ENCODE results near the gene TOP2A. TPM values are rescaled to one million over a fixed set of nuclear protein-coding genes. Genes with fewer than 3 reads are reported as not detected.
A peak's percentile ranks its signal among the peaks of the same experiment; 100 is the strongest.

Gene TOP2A
- total RNA-seq, 2 experiments from 2014 or later: 310 to 347 TPM

DNA sequence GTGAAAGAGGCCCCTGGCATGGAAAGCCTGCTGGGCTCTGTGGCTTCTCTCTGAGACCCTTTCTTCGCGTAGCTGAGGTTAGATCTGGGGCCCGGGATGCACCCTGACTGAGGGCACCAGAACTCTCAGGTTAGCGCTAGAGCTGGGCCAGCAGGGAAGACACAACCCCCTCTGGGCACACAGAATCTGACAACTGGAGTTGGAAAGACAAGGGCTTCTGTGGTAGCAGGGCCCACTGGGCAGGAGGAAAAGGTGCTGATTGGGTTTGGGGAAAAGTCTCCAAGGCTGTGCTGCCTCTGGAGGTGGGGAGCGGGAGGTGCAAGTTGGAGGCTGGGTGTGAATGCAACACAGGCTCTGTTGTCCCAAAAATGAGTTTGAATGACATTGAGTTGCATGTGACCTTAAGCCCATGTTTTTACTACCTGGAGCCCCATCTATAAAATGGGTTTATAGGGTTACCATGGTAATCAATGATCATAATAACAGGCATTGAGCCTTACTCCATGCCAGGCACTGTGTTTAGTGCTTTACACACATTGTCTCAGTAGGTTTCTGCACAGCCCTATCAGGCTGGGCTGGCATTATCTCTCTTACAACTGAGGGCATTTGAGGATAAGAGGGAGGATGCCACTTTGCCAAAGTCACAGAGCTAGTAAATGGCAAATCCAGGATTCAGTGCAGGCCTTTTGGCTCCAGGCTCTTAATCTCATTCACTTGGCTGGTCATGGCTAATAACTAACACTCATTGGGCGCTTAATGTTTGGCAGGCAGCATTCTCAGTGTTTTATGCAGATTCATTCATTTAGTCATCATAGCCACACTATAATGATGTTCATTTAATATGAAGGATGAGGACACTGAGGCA lies 16.1 kb upstream of the TOP2A start:
- Mint-ChIP-seq H3K4me3 (no peak overlapping the region), H3K4me1 (peaks cover 12% of the 10 kb centered on the region), H3K27me3 (peaks cover 31% of the 10 kb centered on the region), H3K9me3 (ENCODE audit: low read depth) (no peaks in the 10 kb centered on the region), H3K27ac (no peak overlapping the region), H3K36me3 (no peaks in the 10 kb centered on the region)
- ATAC-seq: peak; percentile 69
- no peak for DNase-seq
- CTCF ChIA-PET: interaction anchor here (0.7 to 1.6 kb wide), 3 partner anchors 13 to 99 kb away, joined by 3 to 5 read pairs (median 3); no protein-coding TSS in a partner anchor

DNA sequence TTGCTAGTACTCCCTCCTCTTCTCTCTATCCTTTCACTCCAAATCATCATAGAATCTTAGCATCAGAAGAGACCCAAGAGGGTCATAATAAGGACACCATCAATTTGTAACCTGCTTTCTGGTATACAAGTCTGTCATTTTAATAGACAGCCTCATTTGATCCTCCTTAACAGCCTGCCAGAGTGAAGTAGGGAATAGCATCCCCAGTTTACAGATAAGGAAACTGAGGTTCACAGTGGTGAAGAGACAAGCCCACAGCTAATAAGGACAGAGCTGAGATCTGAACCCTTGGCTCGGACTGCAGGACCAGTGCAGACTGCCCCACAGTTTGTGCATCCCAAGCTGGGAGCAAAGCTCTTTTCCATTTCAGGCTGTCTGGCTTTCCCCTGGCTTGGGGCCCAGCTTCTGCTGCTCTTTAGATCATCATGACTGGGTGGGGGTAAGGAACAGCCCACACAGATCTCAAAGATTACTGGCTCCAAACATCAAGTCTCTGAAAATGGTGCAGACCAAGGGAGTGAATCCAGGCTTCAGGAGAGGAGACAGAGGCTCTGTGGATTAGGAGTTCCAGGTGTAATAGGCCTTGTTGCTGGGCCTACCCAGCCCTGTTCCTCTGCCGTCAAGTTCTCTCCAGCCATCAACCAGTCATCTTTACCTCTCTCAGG lies 15.3 kb upstream of the TOP2A start:
- CTCF ChIA-PET: interaction anchor here (0.7 to 1.6 kb wide), 4 partner anchors 14 to 100 kb away, joined by 3 to 5 read pairs (median 4); partner anchors contain the start of gene TOP2A
- no peak for ATAC-seq
- Mint-ChIP-seq H3K9me3 (ENCODE audit: low read depth) (no peaks in the 10 kb centered on the region), H3K4me3 (no peak overlapping the region), H3K4me1 (peaks cover 12% of the 10 kb centered on the region), H3K27ac (no peak overlapping the region), H3K36me3 (peaks cover 2% of the 10 kb centered on the region), H3K27me3 (peaks cover 33% of the 10 kb centered on the region)
- peak; percentile 26 for DNase-seq

DNA sequence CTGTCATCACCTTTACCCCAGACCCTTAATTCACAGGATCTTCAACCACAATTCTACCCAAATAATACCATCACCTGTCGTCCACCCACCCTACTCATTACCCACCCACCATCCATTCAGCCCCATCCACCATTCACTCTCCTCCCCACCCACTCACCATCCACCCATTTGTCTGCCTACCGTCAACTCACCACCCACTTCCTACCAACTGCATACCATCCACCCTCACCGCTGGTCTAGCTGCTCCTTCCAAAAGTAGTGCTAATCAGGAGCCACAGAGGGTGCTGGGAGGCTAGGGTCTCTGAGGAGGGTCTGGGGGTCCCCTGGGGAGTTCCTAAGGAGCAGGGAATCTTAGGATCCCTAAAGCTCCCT lies 13.5 kb upstream of the TOP2A start:
- Mint-ChIP-seq H3K36me3 (peaks cover 2% of the 10 kb centered on the region), H3K9me3 (ENCODE audit: low read depth) (no peaks in the 10 kb centered on the region), H3K27ac (no peak overlapping the region), H3K4me3 (no peak overlapping the region), H3K27me3 (peaks cover 33% of the 10 kb centered on the region), H3K4me1 (peaks cover 20% of the 10 kb centered on the region)
- no peak for ATAC-seq
- CTCF ChIA-PET: interaction anchor here (0.9 to 1.9 kb wide), 4 partner anchors 9 to 129 kb away, joined by 3 to 5 read pairs (median 4); no protein-coding TSS in a partner anchor
- DNase-seq: peak; percentile 18

DNA sequence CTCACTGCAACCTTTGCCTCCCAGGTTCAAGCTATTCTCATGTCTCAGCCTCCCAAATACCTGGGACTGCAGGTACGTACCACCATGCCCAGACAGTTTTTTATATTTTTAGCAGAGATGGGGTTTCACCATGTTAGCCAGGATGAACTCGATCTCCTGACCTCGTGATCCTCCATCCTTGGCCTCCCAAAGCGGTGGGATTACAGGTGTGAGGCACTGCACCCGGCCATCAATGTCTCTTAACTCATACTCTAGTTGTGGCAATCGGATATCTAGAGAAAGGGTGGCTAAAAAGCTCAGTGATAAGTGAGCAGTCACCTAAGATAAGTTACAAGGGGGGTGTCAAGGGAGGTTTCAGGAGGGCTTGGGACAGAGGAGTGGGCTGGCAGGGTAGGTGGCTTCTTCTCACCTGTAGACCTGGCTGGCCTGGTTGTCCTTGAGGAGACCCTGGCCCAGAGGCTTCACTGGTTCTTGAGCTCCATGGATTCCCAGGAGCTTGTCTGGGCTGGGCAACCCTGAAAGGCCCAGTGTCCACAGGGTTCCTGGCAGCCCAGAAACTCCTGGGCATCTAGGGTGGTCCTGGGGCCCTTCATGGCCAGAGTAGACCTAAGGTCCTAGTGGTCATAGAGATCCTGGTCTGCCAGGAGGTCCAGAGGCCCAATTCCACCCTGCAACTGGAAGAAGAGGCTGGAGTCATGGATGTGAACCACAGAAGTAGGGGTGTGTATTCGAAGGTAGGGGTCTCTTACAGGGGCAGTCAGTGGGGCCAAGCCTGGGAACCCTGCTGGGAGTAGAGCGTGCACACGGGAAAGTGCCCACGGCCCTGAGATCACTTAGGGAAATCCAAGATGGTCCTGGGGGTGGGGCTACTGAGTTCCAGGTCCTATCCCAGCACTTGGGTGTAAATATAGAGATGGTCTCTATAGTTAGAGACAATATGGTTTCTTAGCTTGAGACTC lies 12.9 kb upstream of the TOP2A start:
- CTCF ChIA-PET: interaction anchor here (0.9 to 1.9 kb wide), 4 partner anchors 10 to 130 kb away, joined by 3 to 5 read pairs (median 4); no protein-coding TSS in a partner anchor
- ATAC-seq (no peak), DNase-seq (peak; percentile 18)
- Mint-ChIP-seq H3K27ac (no peak overlapping the region), H3K4me1 (peaks cover 26% of the 10 kb centered on the region), H3K9me3 (ENCODE audit: low read depth) (no peaks in the 10 kb centered on the region), H3K4me3 (no peak overlapping the region), H3K27me3 (peaks cover 33% of the 10 kb centered on the region), H3K36me3 (peaks cover 2% of the 10 kb centered on the region)

DNA sequence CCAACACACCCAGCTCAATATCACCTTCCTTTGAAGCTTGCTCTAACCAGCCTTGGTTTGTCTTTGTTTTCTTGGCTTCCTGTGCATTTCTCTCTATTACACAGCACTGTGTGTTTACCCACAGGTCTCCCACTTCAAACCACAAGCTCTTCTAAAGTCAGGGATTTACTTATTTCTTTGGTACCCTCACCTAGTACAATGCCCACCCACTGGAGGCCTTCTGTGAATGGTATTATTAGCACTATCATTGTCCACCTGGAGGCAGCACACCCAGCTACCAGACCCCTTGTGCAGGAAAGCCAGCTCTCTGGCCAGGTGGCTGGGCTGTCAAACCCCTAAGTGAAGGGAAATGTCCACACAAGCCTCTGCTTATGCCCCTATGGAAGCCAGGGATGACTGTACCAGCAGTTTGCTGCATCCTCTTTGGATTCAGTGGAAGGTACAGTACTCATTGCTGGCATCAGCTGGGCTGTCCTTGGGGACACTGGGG lies 9.4 kb upstream of the TOP2A start:
- Mint-ChIP-seq H3K27ac (peak overlapping the region; percentile 41), H3K9me3 (ENCODE audit: low read depth) (no peaks in the 10 kb centered on the region), H3K27me3 (peaks cover 32% of the 10 kb centered on the region), H3K36me3 (peaks cover 2% of the 10 kb centered on the region), H3K4me3 (no peak overlapping the region), H3K4me1 (peaks cover 32% of the 10 kb centered on the region)
- ATAC-seq: peak; percentile 89
- DNase-seq: peak; percentile 67
- CTCF ChIA-PET: interaction anchor here (0.7 to 5.1 kb wide), 20 partner anchors 10 to 144 kb away, joined by 3 to 68 read pairs (median 4); partner anchors contain the start of genes IGFBP4 and TOP2A

DNA sequence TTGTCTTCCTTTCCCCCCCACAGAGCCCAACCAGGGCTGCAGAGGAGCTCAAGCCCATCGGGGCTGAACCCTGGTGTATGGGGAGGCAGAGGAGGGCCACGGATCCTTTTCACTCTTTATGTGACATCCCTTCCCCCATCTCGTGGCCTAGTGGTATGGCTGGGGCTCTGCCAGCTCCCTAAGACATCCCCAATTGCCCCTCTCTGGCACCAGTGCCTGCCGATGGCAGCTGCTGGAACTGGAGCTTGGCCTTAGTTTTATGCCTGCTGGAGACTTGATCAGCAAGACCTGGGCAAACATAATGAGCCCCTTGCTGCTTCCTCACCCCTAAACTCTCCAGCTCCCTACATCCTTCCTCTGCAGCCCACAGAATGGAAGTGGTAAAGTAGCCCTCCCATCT lies 8.0 kb upstream of the TOP2A start:
- no peak overlapping the region for H3K4me3 Mint-ChIP-seq
- DNase-seq: no peak
- no peaks in the 10 kb centered on the region for H3K9me3 Mint-ChIP-seq (ENCODE audit: low read depth)
- CTCF ChIA-PET: interaction anchor here (1.1 to 5.1 kb wide), 9 partner anchors 11 to 135 kb away, joined by 3 to 68 read pairs (median 4); partner anchors contain the start of genes IGFBP4 and TOP2A
- ATAC-seq: peak; percentile 20
- H3K36me3 Mint-ChIP-seq: peaks cover 2% of the 10 kb centered on the region
- H3K27me3 Mint-ChIP-seq: peaks cover 27% of the 10 kb centered on the region
- peak overlapping the region; percentile 1 for H3K27ac Mint-ChIP-seq
- H3K4me1 Mint-ChIP-seq: peaks cover 32% of the 10 kb centered on the region

DNA sequence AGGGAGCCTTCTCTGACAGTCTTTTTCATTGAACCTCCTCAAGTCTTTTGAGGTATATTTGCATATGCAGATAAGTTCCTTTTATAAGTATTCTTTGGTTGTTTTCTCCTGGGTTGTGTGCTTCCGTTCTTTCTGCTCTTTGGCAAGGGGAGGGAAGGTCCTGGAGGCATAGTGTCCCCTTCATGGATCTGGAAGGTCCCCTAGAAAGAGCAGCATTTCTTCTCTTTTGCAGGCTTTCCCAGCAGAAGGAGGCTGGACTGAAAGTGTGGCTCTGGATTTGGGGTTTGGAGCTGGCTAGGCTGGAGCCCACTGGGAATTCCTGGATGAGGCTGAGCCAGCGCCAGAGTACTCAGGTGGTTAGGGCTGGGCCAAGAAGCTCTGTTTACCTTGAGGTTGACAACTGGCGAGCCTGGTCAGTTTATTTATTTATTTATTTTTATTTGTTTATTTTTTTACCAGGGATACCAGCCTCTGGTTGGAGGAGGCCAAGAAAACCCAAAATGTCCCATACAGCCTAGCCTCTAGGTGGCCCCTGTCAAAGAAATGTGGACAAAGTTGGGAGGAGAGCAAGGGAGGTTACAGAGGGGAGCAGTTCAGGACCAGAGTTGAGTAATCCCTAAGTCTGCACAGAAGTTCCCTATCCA lies 5.4 kb upstream of the TOP2A start:
- no peak overlapping the region for H3K27ac Mint-ChIP-seq
- DNase-seq (no peak), ATAC-seq (no peak)
- H3K4me1 Mint-ChIP-seq: peaks cover 40% of the 10 kb centered on the region
- no peaks in the 10 kb centered on the region for H3K9me3 Mint-ChIP-seq (ENCODE audit: low read depth)
- peaks cover 1% of the 10 kb centered on the region for H3K36me3 Mint-ChIP-seq
- H3K4me3 Mint-ChIP-seq: no peak overlapping the region
- CTCF ChIA-PET: interaction anchor here (1.2 to 2.8 kb wide), 4 partner anchors 8 to 137 kb away, joined by 3 to 8 read pairs (median 4); no protein-coding TSS in a partner anchor
- peaks cover 13% of the 10 kb centered on the region for H3K27me3 Mint-ChIP-seq

DNA sequence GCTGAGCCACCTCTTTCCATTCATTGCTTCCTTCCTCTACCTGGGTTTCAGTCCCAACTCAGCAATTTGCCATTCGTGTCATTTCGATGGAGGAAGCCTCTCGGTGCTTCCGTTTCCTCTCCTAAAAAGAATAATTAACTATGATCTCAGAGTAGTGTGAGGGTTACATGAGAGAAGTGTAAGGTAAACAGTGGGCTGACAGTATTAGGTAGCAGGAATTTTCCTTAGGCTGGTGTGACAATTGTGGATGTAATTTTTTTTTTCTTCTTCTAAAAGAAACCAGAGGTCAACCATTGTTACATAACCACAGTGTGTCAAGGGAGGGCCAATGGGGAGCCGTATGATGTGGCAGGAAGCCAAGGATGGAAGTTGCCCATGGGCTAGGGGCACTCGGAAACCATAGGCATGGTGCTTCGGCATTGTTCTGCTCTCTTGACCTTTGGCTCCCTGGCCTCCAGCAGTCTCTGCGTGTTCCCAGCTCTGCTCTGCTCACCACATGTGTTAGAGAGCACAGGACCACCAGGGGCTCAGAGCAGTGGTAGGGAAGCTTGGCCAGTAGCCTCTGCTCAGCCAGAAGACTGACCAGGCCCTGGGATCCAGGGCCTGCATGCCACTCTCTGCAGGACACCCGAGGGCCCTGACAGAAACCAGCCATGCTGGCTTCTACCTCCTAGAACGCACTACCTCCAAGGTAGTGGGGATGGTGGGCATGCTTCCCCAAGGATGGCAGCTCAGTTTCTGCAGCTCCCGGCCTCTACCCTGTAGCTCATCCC lies 2.0 kb upstream of the TOP2A start:
- peaks cover 8% of the 10 kb centered on the region for H3K27me3 Mint-ChIP-seq
- no peak overlapping the region for H3K4me3 Mint-ChIP-seq
- H3K9me3 Mint-ChIP-seq (ENCODE audit: low read depth): no peaks in the 10 kb centered on the region
- peaks cover 21% of the 10 kb centered on the region for H3K36me3 Mint-ChIP-seq
- peaks cover 24% of the 10 kb centered on the region for H3K4me1 Mint-ChIP-seq
- DNase-seq (no peak), ATAC-seq (no peak)
- CTCF ChIA-PET: interaction anchor here (0.9 to 7.7 kb wide), 5 partner anchors 18 to 140 kb away, joined by 3 to 62 read pairs (median 3); partner anchors contain the start of gene IGFBP4
- peak overlapping the region; percentile 49 for H3K27ac Mint-ChIP-seq

DNA sequence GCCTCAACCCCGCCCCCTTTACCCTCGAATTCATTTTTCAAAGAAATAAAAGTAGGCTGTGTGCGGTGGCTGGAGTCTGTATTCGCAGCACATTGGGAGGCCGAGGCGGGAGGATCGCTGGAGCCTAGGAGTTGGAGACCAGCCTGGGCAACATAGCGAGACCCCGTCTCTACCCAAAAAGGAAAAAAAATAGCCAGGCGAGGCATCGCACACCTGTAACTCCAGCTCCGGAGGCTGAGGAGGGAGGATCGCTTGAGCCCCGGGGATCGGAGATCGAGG lies 671 bp upstream of the TOP2A start:
- peak overlapping the region; percentile 95 for H3K27ac Mint-ChIP-seq
- CTCF ChIA-PET: interaction anchor here (0.7 to 8.7 kb wide), 18 partner anchors 8 to 1130 kb away, joined by 3 to 78 read pairs (median 9); partner anchors contain the start of genes CASC3 and IGFBP4

DNA sequence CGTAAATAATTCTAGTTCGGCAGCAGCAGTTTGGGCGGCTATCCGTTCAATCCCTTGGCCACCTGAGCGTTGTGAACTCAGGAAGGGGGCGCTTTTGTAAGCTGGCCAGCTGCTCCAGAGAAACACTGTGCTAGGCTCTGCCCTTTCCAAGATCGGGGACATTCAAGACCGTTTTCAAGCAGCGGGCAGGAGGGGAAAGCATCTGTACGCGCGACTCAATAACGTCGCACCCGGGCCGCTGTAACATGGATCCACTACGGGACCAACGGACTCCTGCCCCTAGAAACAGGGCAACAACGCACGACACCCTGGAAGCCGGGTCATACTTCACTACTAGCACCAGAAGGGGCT lies 463 bp downstream of the TOP2A start:
- peak overlapping the region; percentile 95 for H3K27ac Mint-ChIP-seq
- peaks cover 4% of the 10 kb centered on the region for H3K27me3 Mint-ChIP-seq
- DNase-seq: no peak
- no peaks in the 10 kb centered on the region for H3K9me3 Mint-ChIP-seq (ENCODE audit: low read depth)
- H3K36me3 Mint-ChIP-seq: peaks cover 37% of the 10 kb centered on the region
- peaks cover 32% of the 10 kb centered on the region for H3K4me1 Mint-ChIP-seq
- CTCF ChIA-PET: interaction anchor here (0.9 to 8.7 kb wide), 18 partner anchors 8 to 203 kb away, joined by 3 to 78 read pairs (median 10); partner anchors contain the start of gene IGFBP4
- H3K4me3 Mint-ChIP-seq: peak overlapping the region; percentile 89
- no peak for ATAC-seq

More for the DNA sequence above, 671 bp upstream of the TOP2A start:
- ATAC-seq (no peak), DNase-seq (no peak)
- peaks cover 8% of the 10 kb centered on the region for H3K27me3 Mint-ChIP-seq
- peaks cover 27% of the 10 kb centered on the region for H3K36me3 Mint-ChIP-seq
- peak overlapping the region; percentile 89 for H3K4me3 Mint-ChIP-seq
- peaks cover 26% of the 10 kb centered on the region for H3K4me1 Mint-ChIP-seq
- H3K9me3 Mint-ChIP-seq (ENCODE audit: low read depth): no peaks in the 10 kb centered on the region

DNA sequence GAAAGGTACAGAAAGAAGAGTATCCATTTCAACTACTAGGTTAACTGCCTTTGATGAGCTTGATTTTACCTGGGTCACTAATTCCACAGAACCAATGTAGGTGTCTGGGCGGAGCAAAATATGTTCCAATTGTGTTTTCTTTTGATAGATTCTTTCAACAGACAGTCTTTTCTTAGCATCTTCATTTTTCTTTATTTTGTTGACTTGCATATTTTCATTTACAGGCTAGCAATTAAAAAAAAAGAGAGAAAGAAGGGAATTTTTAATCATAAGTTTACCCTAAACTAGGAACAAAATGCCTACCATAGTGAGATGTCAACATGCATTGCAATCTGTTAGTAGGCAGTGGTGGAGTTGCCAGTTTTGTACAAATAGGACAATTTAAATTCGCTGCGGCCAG lies 1.0 kb downstream of the TOP2A start:
- H3K27ac Mint-ChIP-seq: peak overlapping the region; percentile 95
- H3K4me3 Mint-ChIP-seq: peak overlapping the region; percentile 89
- H3K27me3 Mint-ChIP-seq: peaks cover 4% of the 10 kb centered on the region
- H3K36me3 Mint-ChIP-seq: peaks cover 43% of the 10 kb centered on the region
- DNase-seq (no peak), ATAC-seq (no peak)
- peaks cover 32% of the 10 kb centered on the region for H3K4me1 Mint-ChIP-seq
- H3K9me3 Mint-ChIP-seq (ENCODE audit: low read depth): no peaks in the 10 kb centered on the region
- CTCF ChIA-PET: interaction anchor here (0.7 to 8.7 kb wide), 16 partner anchors 10 to 147 kb away, joined by 3 to 78 read pairs (median 10); partner anchors contain the start of genes GJD3 and IGFBP4

Data from activated CD8-positive, alpha-beta memory T cell treated with anti-CD3 and anti-CD28 coated beads, Interleukin-2, amount 10 ng/mL, durations not matched to agents 7 days and 5 days (primary cell).